AG08395 (cell line): ENCODE measurements around the gene SPATA31A1.
"Not testable (repeated sequence)": the region's sequence is repeated elsewhere in the genome, so short reads cannot be mapped to it uniquely, and the experiment has no call there.

Experiments used
- DNase-seq: peaks from one replicate; pipeline ENCODE4 v3.0.0; 2012; ENCODE audit warnings: mixed read lengths, low spot score

SPATA31A1 gene

GRCh38 chr9:39355369-39355768 lies at the start of gene SPATA31A1:
Gene SPATA31A1, plus strand, starts transcription at chr9:39355669. Its CDS starts 62 bp downstream, at chr9:39355731.
- not testable (repeated sequence) for DNase-seq

- not testable (repeated sequence) for DNase-seq
Measured at GRCh38 chr9:39407261-39408204, 52.1 kb downstream of the SPATA31A1 start.

- DNase-seq: not testable (repeated sequence)
Measured at GRCh38 chr9:39411254-39411940, 55.9 kb downstream of the SPATA31A1 start.
